Fibroblast of villous mesenchyme (primary cell): ENCODE measurements around the gene TPM3. TPM values are rescaled to one million over a fixed set of nuclear protein-coding genes. Genes with fewer than 3 reads are reported as not detected.

ENCODE experiments used
- DNase-seq: peaks from one replicate; pipeline ENCODE4 v3.0.0-alpha.2; 2010; ENCODE audit warnings: low read depth
- H3K4me3 ChIP-seq: 2 replicates; pipeline ENCODE4 v1.5.1; 2011; ENCODE audit warnings: low read depth, mild to moderate bottlenecking, low read length
- total RNA-seq: library from RNA; depleted of rRNA; stranded (reverse); fragments of >200 nt; gene quantifications from 2 replicates; pipeline ENCODE4 v1.2.3, GENCODE V29; 2012
- TF ChIP-seq, protein P1 (sequence below): IDR thresholded peaks from 2 replicates; pipeline ENCODE4 v1.5.1; 2012; ENCODE audit warnings: low read depth, mild to moderate bottlenecking, low read length; ENCODE audit not compliant: insufficient read depth

TPM3 gene
- total RNA-seq, 1 donor, result 503 TPM

- TF ChIP-seq, protein P1, sequence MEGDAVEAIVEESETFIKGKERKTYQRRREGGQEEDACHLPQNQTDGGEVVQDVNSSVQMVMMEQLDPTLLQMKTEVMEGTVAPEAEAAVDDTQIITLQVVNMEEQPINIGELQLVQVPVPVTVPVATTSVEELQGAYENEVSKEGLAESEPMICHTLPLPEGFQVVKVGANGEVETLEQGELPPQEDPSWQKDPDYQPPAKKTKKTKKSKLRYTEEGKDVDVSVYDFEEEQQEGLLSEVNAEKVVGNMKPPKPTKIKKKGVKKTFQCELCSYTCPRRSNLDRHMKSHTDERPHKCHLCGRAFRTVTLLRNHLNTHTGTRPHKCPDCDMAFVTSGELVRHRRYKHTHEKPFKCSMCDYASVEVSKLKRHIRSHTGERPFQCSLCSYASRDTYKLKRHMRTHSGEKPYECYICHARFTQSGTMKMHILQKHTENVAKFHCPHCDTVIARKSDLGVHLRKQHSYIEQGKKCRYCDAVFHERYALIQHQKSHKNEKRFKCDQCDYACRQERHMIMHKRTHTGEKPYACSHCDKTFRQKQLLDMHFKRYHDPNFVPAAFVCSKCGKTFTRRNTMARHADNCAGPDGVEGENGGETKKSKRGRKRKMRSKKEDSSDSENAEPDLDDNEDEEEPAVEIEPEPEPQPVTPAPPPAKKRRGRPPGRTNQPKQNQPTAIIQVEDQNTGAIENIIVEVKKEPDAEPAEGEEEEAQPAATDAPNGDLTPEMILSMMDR, result no peak
- H3K4me3 ChIP-seq, result no peak overlapping the region
- peak; percentile 49 for DNase-seq
These were observed 1.4 kb downstream of the TPM3 start for GRCh38 chr1:154190550-154190949.

GRCh38 chr1:154186852-154187501 is 4.9 kb downstream of the TPM3 start:
- H3K4me3 ChIP-seq, result no peak overlapping the region
- peak; percentile 41 for DNase-seq
- TF ChIP-seq, protein P1, result no peak

DNA sequence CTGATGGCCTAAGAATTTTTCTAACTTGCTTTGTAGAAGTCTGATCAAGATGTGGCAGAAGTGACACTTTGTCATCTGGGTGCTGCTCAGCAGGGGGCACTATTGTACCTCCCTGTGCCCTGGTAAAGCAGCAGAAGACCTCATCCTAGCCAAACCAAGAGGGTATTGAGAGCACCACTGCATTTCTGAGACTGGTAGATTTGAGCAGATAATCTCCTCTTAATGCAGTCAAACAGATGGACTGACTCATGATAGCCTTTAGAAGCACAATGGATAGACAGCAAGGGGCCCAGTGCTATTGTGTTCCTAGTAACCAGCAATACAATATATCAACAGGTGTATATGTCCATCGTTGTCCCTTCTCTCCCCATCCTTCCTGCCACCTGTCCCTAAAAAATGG is 5.7 kb downstream of the TPM3 start:
- peak; percentile 65 for DNase-seq
- no peak overlapping the region for H3K4me3 ChIP-seq
- TF ChIP-seq, protein P1, result peak; percentile 59

DNA sequence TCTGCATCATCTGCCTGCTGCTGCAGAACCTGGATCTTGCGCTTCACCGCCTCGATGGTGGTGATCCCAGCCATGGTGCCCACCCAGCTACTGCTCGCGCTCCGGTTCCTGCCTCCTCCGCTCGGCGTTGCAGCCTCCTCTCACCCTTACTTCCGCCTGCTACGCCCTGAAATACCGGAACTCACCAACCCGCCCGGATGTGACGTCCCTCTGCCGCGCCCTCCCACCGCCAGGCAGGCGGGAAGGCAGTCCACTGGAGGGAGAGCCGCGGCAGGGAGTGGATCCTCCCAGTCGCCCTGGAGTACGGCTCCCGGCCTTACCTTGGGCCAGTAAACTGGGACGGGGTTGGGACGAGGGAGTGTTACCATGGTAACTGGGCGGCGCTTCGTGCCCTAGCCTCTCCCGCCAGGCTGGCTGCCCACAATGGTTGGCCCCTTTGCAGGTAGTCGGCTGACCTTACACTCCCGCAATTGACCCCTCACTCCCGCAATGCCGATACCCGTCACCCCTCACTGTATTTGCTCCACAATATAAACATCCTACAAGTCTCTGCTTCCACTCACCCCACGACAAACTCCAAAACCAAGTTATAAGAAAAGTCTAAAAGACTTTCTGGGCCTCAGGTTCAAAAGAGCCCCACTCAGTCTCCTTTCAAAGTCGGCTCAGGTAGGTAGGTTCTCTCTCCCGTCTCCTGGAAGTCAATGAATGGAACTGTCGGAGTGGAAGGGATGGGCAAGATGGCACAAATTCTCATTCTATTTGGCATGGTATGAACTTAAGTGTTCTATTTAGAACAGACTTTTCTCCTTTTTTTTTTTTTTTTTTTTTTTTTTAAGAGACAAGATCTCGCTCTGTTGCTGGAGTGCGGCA is 8.6 kb downstream of the TPM3 start:
- peak; percentile 96 for DNase-seq
- peak overlapping the region; percentile 96 for H3K4me3 ChIP-seq
- TF ChIP-seq, protein P1, result peak; percentile 4

DNA sequence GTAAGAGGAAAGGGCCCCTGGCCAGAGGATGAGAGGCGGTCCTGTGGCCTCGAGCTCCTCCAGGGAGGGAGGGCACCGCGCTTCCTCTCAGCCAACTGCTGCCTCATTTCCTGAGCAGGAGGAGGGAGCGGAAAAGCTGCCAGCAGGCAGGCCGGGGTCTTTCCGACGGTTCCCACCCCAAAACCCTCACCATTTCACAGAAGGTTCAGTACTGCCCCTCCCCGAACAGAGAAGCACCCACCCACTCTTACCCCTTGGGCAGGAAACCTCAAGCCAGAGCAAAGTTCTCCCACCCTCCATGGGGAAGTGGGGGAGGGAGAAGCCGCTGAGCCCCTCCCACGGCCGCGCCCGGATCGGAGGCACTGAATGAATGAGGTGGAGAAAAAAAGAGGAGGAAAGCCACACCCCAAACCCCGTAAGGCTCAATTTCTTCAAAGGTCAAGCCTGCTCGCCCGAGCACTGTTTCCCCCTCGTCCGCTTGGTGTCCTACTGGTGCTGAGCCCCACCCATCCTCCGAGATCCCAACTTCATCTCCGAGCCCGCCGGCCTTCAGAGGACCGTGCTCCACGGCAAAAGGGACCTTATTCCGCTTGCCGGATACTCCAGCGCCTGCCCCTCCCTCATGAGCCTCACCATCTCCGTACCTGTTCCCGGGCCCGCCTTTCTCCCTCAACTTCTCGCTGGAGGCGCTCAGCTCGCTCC is 9.4 kb downstream of the TPM3 start:
- DNase-seq, result peak; percentile 85
- H3K4me3 ChIP-seq, result peak overlapping the region; percentile 96
- TF ChIP-seq, protein P1, result no peak

DNA sequence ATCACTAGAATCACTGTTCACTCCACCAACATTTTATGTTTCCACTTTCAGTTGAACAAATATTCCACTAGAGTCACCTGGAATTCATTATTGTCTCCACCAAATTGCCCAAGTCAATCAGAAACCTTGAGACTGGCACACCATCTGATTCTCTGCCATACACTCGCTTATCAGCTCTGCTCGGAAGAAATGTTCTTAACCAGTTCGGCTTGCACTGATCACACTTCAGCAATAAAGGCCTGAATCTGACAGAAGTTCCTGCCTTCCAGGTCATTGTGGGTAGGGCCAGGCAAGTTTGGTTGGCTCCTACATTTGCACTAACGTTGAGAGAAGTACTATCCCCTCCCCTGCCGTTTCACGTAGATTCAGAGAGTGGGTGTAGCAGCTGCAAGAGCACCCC is 10.0 kb downstream of the TPM3 start:
- TF ChIP-seq, protein P1, result no peak
- DNase-seq, result no peak
- peak overlapping the region; percentile 96 for H3K4me3 ChIP-seq
